Peyer's patch (tissue), 4 donors: ENCODE measurements around the gene GALNT12. TPM values are rescaled to one million over a fixed set of nuclear protein-coding genes. Genes with fewer than 3 reads are reported as not detected.

Experiments used
- DNase-seq, 3 donors: peaks; one replicate each; pipeline ENCODE4 v3.0.0-alpha.2; 2017 to 2019
- H3K27ac ChIP-seq, 4 donors: fragments of 200-600 bp; sonication (generic); one replicate each; pipeline ENCODE4 v1.5.1; 2016 to 2019
- H3K27me3 ChIP-seq, 2 donors: fragments of 200-600 bp; sonication (generic); one replicate each; pipeline ENCODE4 v1.5.1; 2019
- H3K36me3 ChIP-seq, 3 donors: fragments of 200-600 bp; sonication (generic); one replicate each; pipeline ENCODE4 v1.5.1; 2016 to 2019
- H3K4me1 ChIP-seq, 4 donors: fragments of 200-600 bp; sonication (generic); one replicate each; pipeline ENCODE4 v1.5.1; 2016 to 2019
- H3K4me3 ChIP-seq, 4 donors: fragments of 200-600 bp; sonication (generic); 1 replicate in 3 of 4; 2 replicates in 1 of 4; pipeline ENCODE4 v1.5.1; 2016 to 2019; ENCODE audit warnings: mild to moderate bottlenecking in 1 of 4
- H3K9me3 ChIP-seq, 4 donors: fragments of 200-600 bp; sonication (generic); one replicate each; pipeline ENCODE4 v1.5.1; 2016 to 2019; ENCODE audit warnings: mild to moderate bottlenecking in 1 of 4
- POLR2A ChIP-seq, 2 donors: fragments of 450-650 bp; IDR thresholded peaks; one replicate each; pipeline ENCODE4 v1.5.1; 2017; ENCODE audit warnings: antibody characterized with exemption in 2 of 2, mild to moderate bottlenecking in 2 of 2, moderate library complexity in 2 of 2
- total RNA-seq, 4 donors: library from RNA; depleted of rRNA; stranded (reverse); fragments of >200 nt; gene quantifications; one replicate each; pipeline ENCODE4 v1.1.0, GENCODE V29; 2016
- TF ChIP-seq, protein P1 (sequence below), 6 experiments: fragments of 450-650 bp in 4 of 6; fragments of 200-600 bp in 2 of 6; sonication (generic) in 1 of 6; IDR thresholded peaks; one replicate each; pipeline ENCODE4 v1.5.1; 2017 to 2019; ENCODE audit warnings: antibody characterized with exemption in 6 of 6, mild to moderate bottlenecking in 3 of 6, moderate library complexity in 1 of 6

GALNT12 gene
- total RNA-seq, 4 donors from 2014 or later: 73.6 to 118 (median 93.0) TPM

- Histone ChIP-seq H3K4me3 (no peak overlapping the region), H3K27ac (peak overlapping the region in 3 of 4 donors; percentile 65 to 93 (median 85)), H3K36me3 (peaks cover 0 to 9% (median 0%) of the 10 kb centered on the region in 3 donors), H3K9me3 (no peaks in the 10 kb centered on the region), H3K27me3 (no peaks in the 10 kb centered on the region), H3K4me1 (peaks cover 0 to 17% (median 5%) of the 10 kb centered on the region in 4 donors)
- DNase-seq: peak in 1 of 3 donors; percentile 40
- TF ChIP-seq, protein P1, sequence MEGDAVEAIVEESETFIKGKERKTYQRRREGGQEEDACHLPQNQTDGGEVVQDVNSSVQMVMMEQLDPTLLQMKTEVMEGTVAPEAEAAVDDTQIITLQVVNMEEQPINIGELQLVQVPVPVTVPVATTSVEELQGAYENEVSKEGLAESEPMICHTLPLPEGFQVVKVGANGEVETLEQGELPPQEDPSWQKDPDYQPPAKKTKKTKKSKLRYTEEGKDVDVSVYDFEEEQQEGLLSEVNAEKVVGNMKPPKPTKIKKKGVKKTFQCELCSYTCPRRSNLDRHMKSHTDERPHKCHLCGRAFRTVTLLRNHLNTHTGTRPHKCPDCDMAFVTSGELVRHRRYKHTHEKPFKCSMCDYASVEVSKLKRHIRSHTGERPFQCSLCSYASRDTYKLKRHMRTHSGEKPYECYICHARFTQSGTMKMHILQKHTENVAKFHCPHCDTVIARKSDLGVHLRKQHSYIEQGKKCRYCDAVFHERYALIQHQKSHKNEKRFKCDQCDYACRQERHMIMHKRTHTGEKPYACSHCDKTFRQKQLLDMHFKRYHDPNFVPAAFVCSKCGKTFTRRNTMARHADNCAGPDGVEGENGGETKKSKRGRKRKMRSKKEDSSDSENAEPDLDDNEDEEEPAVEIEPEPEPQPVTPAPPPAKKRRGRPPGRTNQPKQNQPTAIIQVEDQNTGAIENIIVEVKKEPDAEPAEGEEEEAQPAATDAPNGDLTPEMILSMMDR (IDR thresholded peaks at IDR 0.05): no peak
- TF ChIP-seq POLR2A (IDR thresholded peaks at IDR 0.05): no peak
These were observed 23.8 kb upstream of the GALNT12 start for GRCh38 chr9:98783518-98784226.

GRCh38 chr9:98784831-98785806 is 22.4 kb upstream of the GALNT12 start:
- Histone ChIP-seq H3K36me3 (peaks cover 0 to 15% (median 0%) of the 10 kb centered on the region in 3 donors), H3K27ac (no peak overlapping the region), H3K9me3 (no peaks in the 10 kb centered on the region)

DNA sequence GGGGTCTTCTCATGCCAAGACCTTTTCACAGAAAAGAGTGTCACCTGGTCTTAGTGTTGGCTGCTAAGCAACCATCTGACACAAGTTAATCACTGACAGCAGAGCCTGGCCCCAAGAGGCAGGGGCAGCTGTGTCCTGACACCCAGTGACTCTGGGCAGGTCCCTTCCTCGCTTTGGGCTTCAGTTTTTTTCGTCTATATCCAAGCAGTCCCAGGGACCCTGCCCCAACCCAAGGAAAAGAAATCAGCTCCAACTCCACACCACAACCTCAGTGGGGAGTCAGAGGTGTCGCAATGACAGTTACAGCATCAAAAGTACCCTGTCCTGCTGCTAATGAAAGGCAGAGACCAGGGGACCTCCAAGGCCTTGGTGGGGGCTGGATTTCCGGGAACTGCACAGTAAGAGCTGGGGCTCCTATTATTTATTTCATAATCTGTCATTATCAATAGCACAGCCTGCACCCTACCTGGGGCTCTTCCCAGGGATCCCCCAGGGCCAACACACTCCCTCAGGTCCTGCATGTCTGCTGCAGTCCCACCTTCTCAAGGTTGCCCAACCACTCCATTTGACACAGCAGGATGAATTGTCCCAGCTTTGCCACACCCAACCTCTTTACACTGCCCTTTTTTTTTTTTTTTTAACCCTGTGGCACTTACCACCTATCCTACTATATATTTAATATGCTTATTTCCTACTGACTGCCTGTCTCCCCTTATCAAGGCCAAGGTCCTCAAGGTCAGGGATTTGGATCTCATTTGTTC is 20.5 kb upstream of the GALNT12 start:
- Histone ChIP-seq H3K4me1 (peaks cover 0 to 16% (median 0%) of the 10 kb centered on the region in 4 donors), H3K9me3 (no peaks in the 10 kb centered on the region), H3K36me3 (peaks cover 0 to 13% (median 0%) of the 10 kb centered on the region in 3 donors), H3K27me3 (no peaks in the 10 kb centered on the region), H3K4me3 (no peak overlapping the region), H3K27ac (peak overlapping the region in 1 of 4 donors; percentile 6)
- TF ChIP-seq POLR2A (IDR thresholded peaks at IDR 0.05): no peak
- TF ChIP-seq, protein P1 (IDR thresholded peaks at IDR 0.05): no peak
- peak in 1 of 3 donors; percentile 45 for DNase-seq

More at GRCh38 chr9:98784831-98785806, 22.4 kb upstream of the GALNT12 start:
- peak in 1 of 3 donors; percentile 32 for DNase-seq
- no peaks in the 10 kb centered on the region for H3K27me3 ChIP-seq
- H3K4me3 ChIP-seq: no peak overlapping the region
- no peak for TF ChIP-seq POLR2A (IDR thresholded peaks at IDR 0.05)
- TF ChIP-seq, protein P1 (IDR thresholded peaks at IDR 0.05): no peak
- peaks cover 0 to 14% (median 3%) of the 10 kb centered on the region in 4 donors for H3K4me1 ChIP-seq

- TF ChIP-seq, protein P1 (IDR thresholded peaks at IDR 0.05): no peak
- no peak for TF ChIP-seq POLR2A (IDR thresholded peaks at IDR 0.05)
- H3K9me3 ChIP-seq: no peaks in the 10 kb centered on the region
- peak in 1 of 3 donors; percentile 33 for DNase-seq
- peaks cover 0 to 13% (median 0%) of the 10 kb centered on the region in 3 donors for H3K36me3 ChIP-seq
- H3K27ac ChIP-seq: no peak overlapping the region
- H3K27me3 ChIP-seq: no peaks in the 10 kb centered on the region
- H3K4me3 ChIP-seq: no peak overlapping the region
- peaks cover 0 to 12% (median 0%) of the 10 kb centered on the region in 4 donors for H3K4me1 ChIP-seq
These were observed 19.6 kb upstream of the GALNT12 start for GRCh38 chr9:98787766-98788335.
